ENCODE results near the gene OR6S1. TPM values are rescaled to one million over a fixed set of nuclear protein-coding genes. Genes with fewer than 3 reads are reported as not detected.
"Not testable (repeated sequence)": the region's sequence is repeated elsewhere in the genome, so short reads cannot be mapped to it uniquely, and the experiment has no call there.

OR6S1 gene
- polyA plus RNA-seq, 1 donor from 2014 or later = not detected

GRCh38 chr14:20601522-20601921, 40.0 kb downstream of the OR6S1 start:
- H3K4me3 ChIP-seq (ENCODE audit: low read length) = no peak overlapping the region
- H3K36me3 ChIP-seq (ENCODE audit: insufficient read depth, low read length) = no peaks in the 10 kb centered on the region
- H3K9ac ChIP-seq (ENCODE audit: low read length) = no peak overlapping the region
- no peak overlapping the region for H3K27ac ChIP-seq (ENCODE audit: low read length)
- no peak overlapping the region for H2AFZ ChIP-seq (ENCODE audit: low read depth, low read length)
- H3K27me3 ChIP-seq (ENCODE audit: insufficient read depth, low read depth, low read length) = no peaks in the 10 kb centered on the region
- TF ChIP-seq POLR2AphosphoS5 (IDR thresholded peaks at IDR 0.05) (no peak), EP300 (conservative IDR thresholded peaks at IDR 0.05; ENCODE audit: poor library complexity, severe bottlenecking) (no peak), RAD21 (conservative IDR thresholded peaks at IDR 0.05) (no peak), TAF1 (IDR thresholded peaks at IDR 0.05; ENCODE audit: low read depth) (no peak), CTCF (IDR thresholded peaks at IDR 0.05; ENCODE audit: poor library complexity, severe bottlenecking) (no peak), SMC3 (conservative IDR thresholded peaks at IDR 0.05; ENCODE audit: poor library complexity) (no peak)
- TF ChIP-seq, protein P1, sequence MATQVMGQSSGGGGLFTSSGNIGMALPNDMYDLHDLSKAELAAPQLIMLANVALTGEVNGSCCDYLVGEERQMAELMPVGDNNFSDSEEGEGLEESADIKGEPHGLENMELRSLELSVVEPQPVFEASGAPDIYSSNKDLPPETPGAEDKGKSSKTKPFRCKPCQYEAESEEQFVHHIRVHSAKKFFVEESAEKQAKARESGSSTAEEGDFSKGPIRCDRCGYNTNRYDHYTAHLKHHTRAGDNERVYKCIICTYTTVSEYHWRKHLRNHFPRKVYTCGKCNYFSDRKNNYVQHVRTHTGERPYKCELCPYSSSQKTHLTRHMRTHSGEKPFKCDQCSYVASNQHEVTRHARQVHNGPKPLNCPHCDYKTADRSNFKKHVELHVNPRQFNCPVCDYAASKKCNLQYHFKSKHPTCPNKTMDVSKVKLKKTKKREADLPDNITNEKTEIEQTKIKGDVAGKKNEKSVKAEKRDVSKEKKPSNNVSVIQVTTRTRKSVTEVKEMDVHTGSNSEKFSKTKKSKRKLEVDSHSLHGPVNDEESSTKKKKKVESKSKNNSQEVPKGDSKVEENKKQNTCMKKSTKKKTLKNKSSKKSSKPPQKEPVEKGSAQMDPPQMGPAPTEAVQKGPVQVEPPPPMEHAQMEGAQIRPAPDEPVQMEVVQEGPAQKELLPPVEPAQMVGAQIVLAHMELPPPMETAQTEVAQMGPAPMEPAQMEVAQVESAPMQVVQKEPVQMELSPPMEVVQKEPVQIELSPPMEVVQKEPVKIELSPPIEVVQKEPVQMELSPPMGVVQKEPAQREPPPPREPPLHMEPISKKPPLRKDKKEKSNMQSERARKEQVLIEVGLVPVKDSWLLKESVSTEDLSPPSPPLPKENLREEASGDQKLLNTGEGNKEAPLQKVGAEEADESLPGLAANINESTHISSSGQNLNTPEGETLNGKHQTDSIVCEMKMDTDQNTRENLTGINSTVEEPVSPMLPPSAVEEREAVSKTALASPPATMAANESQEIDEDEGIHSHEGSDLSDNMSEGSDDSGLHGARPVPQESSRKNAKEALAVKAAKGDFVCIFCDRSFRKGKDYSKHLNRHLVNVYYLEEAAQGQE (IDR thresholded peaks at IDR 0.05; ENCODE audit: borderline replicate concordance) = no peak
- no peaks in the 10 kb centered on the region for H4K20me1 ChIP-seq (ENCODE audit: insufficient read depth)
- H3K4me2 ChIP-seq (ENCODE audit: low read length) = no peak overlapping the region
- no peaks in the 10 kb centered on the region for H3K9me2 ChIP-seq (ENCODE audit: insufficient read depth, low read length)
- H3K9me3 ChIP-seq (ENCODE audit: low read length) = no peaks in the 10 kb centered on the region
- H3F3A ChIP-seq (ENCODE audit: insufficient read depth, low read length, poor library complexity, severe bottlenecking) = no peaks in the 10 kb centered on the region
- no peaks in the 10 kb centered on the region for H3K79me2 ChIP-seq (replicated peaks; ENCODE audit: insufficient read depth, low read length)

GRCh38 chr14:20597108-20597507, 44.4 kb downstream of the OR6S1 start:
- no peaks in the 10 kb centered on the region for H3K9me2 ChIP-seq (ENCODE audit: insufficient read depth, low read length)
- TF ChIP-seq SMC3 (conservative IDR thresholded peaks at IDR 0.05; ENCODE audit: poor library complexity) = no peak
- TF ChIP-seq MXI1 (conservative IDR thresholded peaks at IDR 0.05; ENCODE audit: poor library complexity, severe bottlenecking) = no peak
- TF ChIP-seq CTCF (IDR thresholded peaks at IDR 0.05; ENCODE audit: poor library complexity, severe bottlenecking) = no peak
- no peak for TF ChIP-seq EP300 (conservative IDR thresholded peaks at IDR 0.05; ENCODE audit: poor library complexity, severe bottlenecking)
- no peak for TF ChIP-seq EZH2 (IDR thresholded peaks at IDR 0.05; ENCODE audit: borderline replicate concordance, insufficient read depth, low read length, poor library complexity, severe bottlenecking)
- no peak for TF ChIP-seq RAD21 (conservative IDR thresholded peaks at IDR 0.05)
- no peak for TF ChIP-seq TAF1 (IDR thresholded peaks at IDR 0.05; ENCODE audit: low read depth)
- TF ChIP-seq, protein P1 (IDR thresholded peaks at IDR 0.05; ENCODE audit: borderline replicate concordance) = no peak
- no peak for TF ChIP-seq POLR2AphosphoS5 (IDR thresholded peaks at IDR 0.05)
- no peaks in the 10 kb centered on the region for H3K27me3 ChIP-seq (ENCODE audit: insufficient read depth, low read depth, low read length)
- no peak overlapping the region for H3K4me3 ChIP-seq (ENCODE audit: low read length)
- no peak overlapping the region for H3K9ac ChIP-seq (ENCODE audit: low read length)
- H3K79me2 ChIP-seq (replicated peaks; ENCODE audit: insufficient read depth, low read length) = no peaks in the 10 kb centered on the region
- no peak overlapping the region for H3K4me2 ChIP-seq (ENCODE audit: low read length)
- no peaks in the 10 kb centered on the region for H3K9me3 ChIP-seq (ENCODE audit: low read length)
- H2AFZ ChIP-seq (ENCODE audit: low read depth, low read length) = no peak overlapping the region
- H4K20me1 ChIP-seq (ENCODE audit: insufficient read depth) = no peaks in the 10 kb centered on the region
- no peaks in the 10 kb centered on the region for H3K36me3 ChIP-seq (ENCODE audit: insufficient read depth, low read length)
- no peaks in the 10 kb centered on the region for H3F3A ChIP-seq (ENCODE audit: insufficient read depth, low read length, poor library complexity, severe bottlenecking)
- H3K27ac ChIP-seq (ENCODE audit: low read length) = no peak overlapping the region

GRCh38 chr14:20595726-20596125, 45.8 kb downstream of the OR6S1 start:
- H4K20me1 ChIP-seq (ENCODE audit: insufficient read depth); H3K36me3 ChIP-seq (ENCODE audit: insufficient read depth, low read length); H3K9me2 ChIP-seq (ENCODE audit: insufficient read depth, low read length); H3K9ac ChIP-seq (ENCODE audit: low read length); H3F3A ChIP-seq (ENCODE audit: insufficient read depth, low read length, poor library complexity, severe bottlenecking); H2AFZ ChIP-seq (ENCODE audit: low read depth, low read length); H3K4me2 ChIP-seq (ENCODE audit: low read length); H3K9me3 ChIP-seq (ENCODE audit: low read length); H3K79me2 ChIP-seq (replicated peaks; ENCODE audit: insufficient read depth, low read length); H3K27ac ChIP-seq (ENCODE audit: low read length); H3K27me3 ChIP-seq (ENCODE audit: insufficient read depth, low read depth, low read length); H3K4me3 ChIP-seq (ENCODE audit: low read length): not testable (repeated sequence)

All from neural cell (in vitro differentiated cells).